ENCODE results near the gene SLC7A11.

The SLC7A11 gene

DNA sequence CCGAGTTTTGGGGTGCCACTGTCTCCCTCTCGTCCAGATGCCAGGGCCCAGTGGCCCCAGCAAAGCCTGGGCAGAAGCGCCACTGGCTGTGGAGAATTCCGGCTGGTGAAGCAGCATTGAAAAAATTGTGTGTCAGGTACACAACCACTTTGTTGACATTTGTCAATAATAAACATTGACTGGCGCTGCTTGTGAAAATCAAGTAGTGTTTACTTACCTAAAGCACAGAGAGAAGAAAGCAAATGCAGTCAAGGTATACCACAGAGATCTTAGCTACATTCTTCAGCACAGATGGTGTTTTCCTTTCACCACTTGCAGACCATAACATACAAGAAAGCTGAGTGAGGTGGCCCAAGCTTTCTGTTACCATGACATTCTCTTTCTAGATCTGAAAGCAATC, 14.5 kb upstream of the SLC7A11 start:
- TF ChIP-seq ZNF8 (CRISPR knock-in tag; IDR thresholded peaks at IDR 0.05) (no peak), TCF4 (CRISPR knock-in tag; IDR thresholded peaks at IDR 0.05; ENCODE audit: borderline replicate concordance) (no peak), CSDC2 (CRISPR knock-in tag; IDR thresholded peaks at IDR 0.05) (no peak), GLIS3 (CRISPR knock-in tag; IDR thresholded peaks at IDR 0.05) (no peak), PPARA (CRISPR knock-in tag; IDR thresholded peaks at IDR 0.05; ENCODE audit: borderline replicate concordance) (no peak), TOX (CRISPR knock-in tag; IDR thresholded peaks at IDR 0.05; ENCODE audit: borderline replicate concordance) (no peak), ISL1 (CRISPR knock-in tag; IDR thresholded peaks at IDR 0.05) (no peak), SNAI2 (CRISPR knock-in tag; IDR thresholded peaks at IDR 0.05) (no peak), ZNF70 (CRISPR knock-in tag; IDR thresholded peaks at IDR 0.05) (no peak), ZC3H10 (CRISPR knock-in tag; IDR thresholded peaks at IDR 0.05) (no peak), BACH2 (CRISPR knock-in tag; IDR thresholded peaks at IDR 0.05; ENCODE audit: borderline replicate concordance) (no peak), ZFP3 (CRISPR knock-in tag; IDR thresholded peaks at IDR 0.05) (no peak), ZFP30 (CRISPR knock-in tag; IDR thresholded peaks at IDR 0.05) (no peak), ARNTL (CRISPR knock-in tag; IDR thresholded peaks at IDR 0.05; ENCODE audit: borderline replicate concordance, low read depth) (no peak)
- TF ChIP-seq, protein P1, sequence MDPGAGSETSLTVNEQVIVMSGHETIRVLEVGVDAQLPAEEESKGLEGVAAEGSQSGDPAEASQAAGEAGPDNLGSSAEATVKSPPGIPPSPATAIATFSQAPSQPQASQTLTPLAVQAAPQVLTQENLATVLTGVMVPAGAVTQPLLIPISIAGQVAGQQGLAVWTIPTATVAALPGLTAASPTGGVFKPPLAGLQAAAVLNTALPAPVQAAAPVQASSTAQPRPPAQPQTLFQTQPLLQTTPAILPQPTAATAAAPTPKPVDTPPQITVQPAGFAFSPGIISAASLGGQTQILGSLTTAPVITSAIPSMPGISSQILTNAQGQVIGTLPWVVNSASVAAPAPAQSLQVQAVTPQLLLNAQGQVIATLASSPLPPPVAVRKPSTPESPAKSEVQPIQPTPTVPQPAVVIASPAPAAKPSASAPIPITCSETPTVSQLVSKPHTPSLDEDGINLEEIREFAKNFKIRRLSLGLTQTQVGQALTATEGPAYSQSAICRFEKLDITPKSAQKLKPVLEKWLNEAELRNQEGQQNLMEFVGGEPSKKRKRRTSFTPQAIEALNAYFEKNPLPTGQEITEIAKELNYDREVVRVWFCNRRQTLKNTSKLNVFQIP (CRISPR knock-in tag; IDR thresholded peaks at IDR 0.05; ENCODE audit: borderline replicate concordance, low read depth), result no peak
- TF ChIP-seq, protein P2, sequence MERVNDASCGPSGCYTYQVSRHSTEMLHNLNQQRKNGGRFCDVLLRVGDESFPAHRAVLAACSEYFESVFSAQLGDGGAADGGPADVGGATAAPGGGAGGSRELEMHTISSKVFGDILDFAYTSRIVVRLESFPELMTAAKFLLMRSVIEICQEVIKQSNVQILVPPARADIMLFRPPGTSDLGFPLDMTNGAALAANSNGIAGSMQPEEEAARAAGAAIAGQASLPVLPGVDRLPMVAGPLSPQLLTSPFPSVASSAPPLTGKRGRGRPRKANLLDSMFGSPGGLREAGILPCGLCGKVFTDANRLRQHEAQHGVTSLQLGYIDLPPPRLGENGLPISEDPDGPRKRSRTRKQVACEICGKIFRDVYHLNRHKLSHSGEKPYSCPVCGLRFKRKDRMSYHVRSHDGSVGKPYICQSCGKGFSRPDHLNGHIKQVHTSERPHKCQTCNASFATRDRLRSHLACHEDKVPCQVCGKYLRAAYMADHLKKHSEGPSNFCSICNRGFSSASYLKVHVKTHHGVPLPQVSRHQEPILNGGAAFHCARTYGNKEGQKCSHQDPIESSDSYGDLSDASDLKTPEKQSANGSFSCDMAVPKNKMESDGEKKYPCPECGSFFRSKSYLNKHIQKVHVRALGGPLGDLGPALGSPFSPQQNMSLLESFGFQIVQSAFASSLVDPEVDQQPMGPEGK (CRISPR knock-in tag; IDR thresholded peaks at IDR 0.05; ENCODE audit: borderline replicate concordance), result no peak
- TF ChIP-seq, protein P3, sequence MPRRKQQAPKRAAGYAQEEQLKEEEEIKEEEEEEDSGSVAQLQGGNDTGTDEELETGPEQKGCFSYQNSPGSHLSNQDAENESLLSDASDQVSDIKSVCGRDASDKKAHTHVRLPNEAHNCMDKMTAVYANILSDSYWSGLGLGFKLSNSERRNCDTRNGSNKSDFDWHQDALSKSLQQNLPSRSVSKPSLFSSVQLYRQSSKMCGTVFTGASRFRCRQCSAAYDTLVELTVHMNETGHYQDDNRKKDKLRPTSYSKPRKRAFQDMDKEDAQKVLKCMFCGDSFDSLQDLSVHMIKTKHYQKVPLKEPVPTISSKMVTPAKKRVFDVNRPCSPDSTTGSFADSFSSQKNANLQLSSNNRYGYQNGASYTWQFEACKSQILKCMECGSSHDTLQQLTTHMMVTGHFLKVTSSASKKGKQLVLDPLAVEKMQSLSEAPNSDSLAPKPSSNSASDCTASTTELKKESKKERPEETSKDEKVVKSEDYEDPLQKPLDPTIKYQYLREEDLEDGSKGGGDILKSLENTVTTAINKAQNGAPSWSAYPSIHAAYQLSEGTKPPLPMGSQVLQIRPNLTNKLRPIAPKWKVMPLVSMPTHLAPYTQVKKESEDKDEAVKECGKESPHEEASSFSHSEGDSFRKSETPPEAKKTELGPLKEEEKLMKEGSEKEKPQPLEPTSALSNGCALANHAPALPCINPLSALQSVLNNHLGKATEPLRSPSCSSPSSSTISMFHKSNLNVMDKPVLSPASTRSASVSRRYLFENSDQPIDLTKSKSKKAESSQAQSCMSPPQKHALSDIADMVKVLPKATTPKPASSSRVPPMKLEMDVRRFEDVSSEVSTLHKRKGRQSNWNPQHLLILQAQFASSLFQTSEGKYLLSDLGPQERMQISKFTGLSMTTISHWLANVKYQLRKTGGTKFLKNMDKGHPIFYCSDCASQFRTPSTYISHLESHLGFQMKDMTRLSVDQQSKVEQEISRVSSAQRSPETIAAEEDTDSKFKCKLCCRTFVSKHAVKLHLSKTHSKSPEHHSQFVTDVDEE (CRISPR knock-in tag; IDR thresholded peaks at IDR 0.05), result no peak
- ATAC-seq, result no peak

DNA sequence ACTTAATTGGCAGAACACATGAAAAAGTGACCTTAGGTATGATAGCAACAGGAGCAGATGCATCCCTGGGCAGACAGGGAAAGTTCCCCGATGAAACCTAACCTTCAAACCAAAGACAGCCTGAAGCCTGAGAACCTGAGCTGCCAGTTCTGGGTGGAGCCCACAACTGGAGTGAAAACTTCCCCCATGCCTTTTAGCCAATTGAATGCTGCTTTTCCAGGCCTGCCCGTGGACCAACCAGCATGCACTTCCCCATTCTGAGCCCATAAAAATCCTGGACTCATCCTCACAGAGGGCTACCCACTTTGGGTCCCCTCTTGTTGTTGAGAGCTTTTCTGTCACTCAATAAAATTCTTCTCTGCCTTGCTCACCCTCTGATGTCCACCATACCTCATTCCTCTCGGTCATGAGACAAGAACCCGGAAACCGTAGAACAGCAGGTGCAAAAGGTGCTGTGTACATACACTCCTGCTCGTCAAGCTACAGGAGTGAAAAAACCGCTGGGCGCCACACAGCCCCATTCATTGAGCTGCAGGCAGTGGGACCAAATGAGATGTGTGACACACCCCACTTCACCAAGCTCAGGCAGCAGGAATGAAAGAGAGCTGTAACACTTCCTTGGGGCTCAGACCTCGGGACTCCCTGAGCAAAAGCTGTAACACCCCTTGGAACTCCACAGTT, 13.9 kb upstream of the SLC7A11 start:
- no peak for ATAC-seq

More for the DNA sequence above, 13.9 kb upstream of the SLC7A11 start:
- no peak for TF ChIP-seq GLIS3 (CRISPR knock-in tag; IDR thresholded peaks at IDR 0.05)
- TF ChIP-seq, protein P4, sequence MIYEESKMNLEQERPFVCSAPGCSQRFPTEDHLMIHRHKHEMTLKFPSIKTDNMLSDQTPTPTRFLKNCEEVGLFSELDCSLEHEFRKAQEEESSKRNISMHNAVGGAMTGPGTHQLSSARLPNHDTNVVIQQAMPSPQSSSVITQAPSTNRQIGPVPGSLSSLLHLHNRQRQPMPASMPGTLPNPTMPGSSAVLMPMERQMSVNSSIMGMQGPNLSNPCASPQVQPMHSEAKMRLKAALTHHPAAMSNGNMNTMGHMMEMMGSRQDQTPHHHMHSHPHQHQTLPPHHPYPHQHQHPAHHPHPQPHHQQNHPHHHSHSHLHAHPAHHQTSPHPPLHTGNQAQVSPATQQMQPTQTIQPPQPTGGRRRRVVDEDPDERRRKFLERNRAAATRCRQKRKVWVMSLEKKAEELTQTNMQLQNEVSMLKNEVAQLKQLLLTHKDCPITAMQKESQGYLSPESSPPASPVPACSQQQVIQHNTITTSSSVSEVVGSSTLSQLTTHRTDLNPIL (CRISPR knock-in tag; IDR thresholded peaks at IDR 0.05; ENCODE audit: low read depth), result no peak
- no peak for TF ChIP-seq CSDC2 (CRISPR knock-in tag; IDR thresholded peaks at IDR 0.05)
- TF ChIP-seq, protein P5, sequence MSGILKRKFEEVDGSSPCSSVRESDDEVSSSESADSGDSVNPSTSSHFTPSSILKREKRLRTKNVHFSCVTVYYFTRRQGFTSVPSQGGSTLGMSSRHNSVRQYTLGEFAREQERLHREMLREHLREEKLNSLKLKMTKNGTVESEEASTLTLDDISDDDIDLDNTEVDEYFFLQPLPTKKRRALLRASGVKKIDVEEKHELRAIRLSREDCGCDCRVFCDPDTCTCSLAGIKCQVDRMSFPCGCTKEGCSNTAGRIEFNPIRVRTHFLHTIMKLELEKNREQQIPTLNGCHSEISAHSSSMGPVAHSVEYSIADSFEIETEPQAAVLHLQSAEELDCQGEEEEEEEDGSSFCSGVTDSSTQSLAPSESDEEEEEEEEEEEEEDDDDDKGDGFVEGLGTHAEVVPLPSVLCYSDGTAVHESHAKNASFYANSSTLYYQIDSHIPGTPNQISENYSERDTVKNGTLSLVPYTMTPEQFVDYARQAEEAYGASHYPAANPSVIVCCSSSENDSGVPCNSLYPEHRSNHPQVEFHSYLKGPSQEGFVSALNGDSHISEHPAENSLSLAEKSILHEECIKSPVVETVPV (CRISPR knock-in tag; IDR thresholded peaks at IDR 0.05), result no peak
- TF ChIP-seq PPARA (CRISPR knock-in tag; IDR thresholded peaks at IDR 0.05; ENCODE audit: borderline replicate concordance), result no peak
- no peak for TF ChIP-seq BACH2 (CRISPR knock-in tag; IDR thresholded peaks at IDR 0.05; ENCODE audit: borderline replicate concordance)
- no peak for TF ChIP-seq ZFP3 (CRISPR knock-in tag; IDR thresholded peaks at IDR 0.05)
- TF ChIP-seq, protein P1 (CRISPR knock-in tag; IDR thresholded peaks at IDR 0.05; ENCODE audit: borderline replicate concordance, low read depth), result no peak
- TF ChIP-seq ESRRG (CRISPR knock-in tag; IDR thresholded peaks at IDR 0.05), result no peak
